Activated T-cell treated with anti-CD3 and anti-CD28 coated beads for 48 hours (primary cell): ENCODE data around the gene HLA-DMA.

ENCODE experiments used
- DNase-seq: peaks from one replicate; pipeline ENCODE4 v3.0.0-alpha.2; 2020; ENCODE audit warnings: low read depth

Gene HLA-DMA

DNA sequence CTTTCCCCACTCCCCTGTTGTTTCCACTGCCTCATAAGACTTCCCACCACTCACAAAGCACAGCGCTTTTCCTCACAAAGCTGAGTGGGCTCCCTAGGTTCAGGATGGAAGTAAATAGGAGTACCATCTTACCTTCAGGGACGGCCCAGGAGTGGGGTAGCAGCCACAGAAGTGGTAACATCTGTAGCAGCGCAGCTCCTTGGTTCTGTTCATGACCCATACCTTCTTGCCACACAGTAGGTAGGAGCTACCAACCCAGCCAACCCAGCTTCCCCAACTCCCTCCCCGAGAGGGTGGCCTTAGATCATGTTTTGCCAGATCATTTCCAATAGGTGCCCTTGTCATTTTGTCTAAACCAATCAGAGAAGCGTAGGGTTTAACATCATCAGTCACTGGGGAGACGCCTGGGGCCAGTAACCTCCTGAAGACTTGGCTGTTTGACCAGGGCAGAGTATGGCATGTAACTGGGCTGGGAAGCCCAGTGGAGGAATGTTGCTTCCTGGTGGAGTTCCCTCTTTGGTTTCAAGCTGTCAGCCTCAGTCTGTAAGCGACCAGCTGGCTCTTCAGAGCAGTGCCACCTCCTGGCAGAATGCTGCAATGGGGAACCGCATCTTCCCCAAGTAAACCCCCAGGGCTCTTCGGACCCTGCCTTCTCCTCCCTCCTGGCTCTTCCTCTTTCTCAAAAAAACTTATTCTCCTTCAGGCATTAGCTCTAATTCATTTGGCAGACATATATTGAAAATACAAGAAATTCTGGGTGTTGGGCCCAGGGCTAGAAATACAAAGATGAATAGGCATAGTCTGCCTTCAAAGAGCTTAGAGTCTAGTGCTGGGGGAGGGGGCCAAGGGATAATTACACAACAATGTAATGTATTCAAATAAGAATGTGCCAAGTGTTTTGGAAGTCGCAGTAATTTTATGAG, at the start of gene HLA-DMA:
Gene HLA-DMA, minus strand, starts transcription at position 281 of the 923 bp plus-strand sequence. Its CDS starts 61 bp downstream, at position 220.
- DNase-seq, result peak; percentile 56

DNA sequence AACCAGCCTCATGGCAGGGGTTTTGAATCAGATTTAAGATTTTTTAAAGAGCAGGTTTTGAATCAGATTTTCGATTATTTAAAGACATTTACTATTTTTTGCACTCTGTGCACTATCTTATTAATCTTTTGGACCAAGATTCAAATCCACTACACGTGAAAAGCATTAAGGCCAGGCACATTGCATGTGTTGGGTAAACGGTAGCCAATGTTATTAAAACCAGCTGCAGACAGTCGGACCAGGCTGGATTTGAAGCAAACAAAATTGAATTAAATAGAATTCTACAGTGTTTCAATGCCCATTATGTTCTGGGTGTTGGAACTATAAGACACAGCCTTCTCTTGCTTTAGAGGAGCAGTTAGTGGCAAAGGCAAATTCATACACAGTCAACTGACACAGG, 48.8 kb upstream of the HLA-DMA start:
- DNase-seq, result no peak

GRCh38 chr6:33000055-33000454, 47.2 kb upstream of the HLA-DMA start:
- no peak for DNase-seq

GRCh38 chr6:32995448-32995847, 42.6 kb upstream of the HLA-DMA start:
- no peak for DNase-seq

GRCh38 chr6:32993363-32993973, 40.6 kb upstream of the HLA-DMA start:
- no peak for DNase-seq

- DNase-seq, result no peak
These were observed 39.1 kb upstream of the HLA-DMA start for GRCh38 chr6:32991972-32992371.

- DNase-seq, result no peak
These were observed 36.5 kb upstream of the HLA-DMA start for GRCh38 chr6:32989368-32989767.

DNA sequence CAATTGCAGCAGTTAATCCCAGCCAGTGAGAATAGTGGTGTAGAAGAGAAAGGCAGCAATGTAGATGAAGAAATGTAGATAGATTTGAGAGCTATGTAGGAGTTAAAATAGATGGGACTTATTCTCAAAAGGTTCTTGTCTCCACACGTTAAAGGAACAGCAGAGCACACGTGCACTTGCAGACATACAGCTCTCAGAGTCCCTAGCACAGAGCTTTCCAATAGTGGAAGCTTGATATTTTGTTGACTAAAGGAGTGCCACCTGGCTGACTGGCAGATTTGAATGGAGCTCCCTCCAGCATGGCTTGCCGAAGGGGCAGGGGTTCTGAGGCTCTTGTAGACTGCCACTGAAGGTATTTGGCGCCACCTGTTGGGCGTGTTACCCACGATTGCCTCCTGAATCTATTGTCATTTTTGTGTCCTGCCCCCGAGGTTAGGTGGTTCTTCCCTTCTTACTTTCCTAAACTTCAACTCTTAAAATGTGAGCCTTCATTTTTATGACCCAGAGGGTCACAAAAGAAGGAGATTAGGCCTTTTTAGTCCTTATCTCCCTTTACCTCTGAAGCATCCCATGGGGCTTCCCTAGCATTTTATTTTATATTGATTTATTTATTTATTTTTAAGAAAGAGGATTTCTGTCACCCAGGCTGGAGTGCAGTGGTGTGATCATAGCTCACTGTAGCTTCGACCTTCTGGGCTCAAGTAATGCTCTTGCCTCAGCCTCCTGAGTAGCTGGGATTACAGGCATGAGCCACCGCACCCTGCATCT, 31.9 kb upstream of the HLA-DMA start:
- peak; percentile 80 for DNase-seq

- DNase-seq, result no peak
These were observed 31.2 kb upstream of the HLA-DMA start for GRCh38 chr6:32983964-32984621.

GRCh38 chr6:32983493-32983848, 30.6 kb upstream of the HLA-DMA start:
- DNase-seq, result no peak

DNA sequence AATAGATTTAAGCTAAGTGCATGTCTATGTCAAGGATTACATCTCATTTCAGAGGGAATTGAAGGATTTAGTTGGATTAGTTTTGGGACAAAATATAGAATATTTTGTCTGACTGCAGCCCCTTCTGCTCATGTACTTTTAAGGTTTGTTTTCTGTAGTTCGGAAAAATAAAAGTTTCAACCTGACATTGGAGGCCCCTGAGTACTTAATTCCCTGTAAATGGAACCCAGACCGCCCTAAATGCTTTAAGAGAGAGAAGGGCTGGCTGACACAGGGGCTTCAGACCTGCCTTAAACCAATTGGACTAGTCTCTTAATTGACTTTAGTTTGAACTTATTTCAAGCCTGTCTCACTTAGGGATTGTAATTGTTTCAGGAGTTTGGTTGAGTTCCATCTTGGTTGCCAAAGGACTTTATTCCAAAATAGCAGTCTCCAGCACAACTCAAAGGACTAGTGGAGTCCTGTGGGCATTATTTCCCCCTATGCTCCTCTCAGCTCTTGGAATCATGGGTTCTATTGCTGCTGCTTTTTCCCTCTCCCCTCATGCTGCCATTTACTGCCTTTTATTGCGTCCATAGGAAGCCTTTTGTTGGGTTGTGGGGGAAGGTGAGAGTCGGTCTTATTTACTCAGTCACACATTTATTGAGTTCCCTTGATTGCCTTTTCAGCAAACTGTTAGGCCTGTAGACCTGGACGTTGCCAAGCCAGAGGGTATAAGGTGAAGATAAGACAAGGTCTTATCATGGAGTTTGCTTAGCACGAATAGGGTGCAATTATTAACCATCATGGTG, 30.0 kb upstream of the HLA-DMA start:
- no peak for DNase-seq

DNA sequence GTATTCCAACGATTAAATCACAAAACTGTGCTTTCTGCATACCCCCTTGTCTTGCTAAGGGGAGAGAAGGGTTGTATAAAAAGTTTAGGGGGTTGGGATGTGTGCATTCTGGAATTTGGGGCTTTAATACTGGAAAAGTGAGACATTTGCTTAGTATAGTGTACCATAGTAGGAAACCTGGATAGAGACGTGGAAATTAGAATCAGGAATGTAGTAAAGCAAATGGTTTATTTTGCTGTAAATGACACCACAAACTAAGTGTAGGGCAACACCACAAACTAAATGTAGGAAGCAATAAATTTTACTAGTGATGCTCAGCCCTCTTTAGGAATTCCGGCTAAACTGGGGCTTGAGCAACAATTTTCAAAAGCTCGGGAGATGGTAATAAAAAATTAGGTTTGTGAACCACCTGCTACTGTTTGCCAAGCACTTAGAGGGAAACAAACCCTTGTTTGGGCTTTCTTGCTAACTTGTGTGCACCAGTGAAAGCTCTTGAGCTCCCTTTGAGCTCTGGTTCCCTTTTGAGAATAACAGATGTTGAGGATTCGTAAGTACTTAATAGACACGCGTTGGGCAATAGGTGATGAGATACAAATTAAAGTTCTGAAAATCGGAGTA, 29.3 kb upstream of the HLA-DMA start:
- no peak for DNase-seq

DNA sequence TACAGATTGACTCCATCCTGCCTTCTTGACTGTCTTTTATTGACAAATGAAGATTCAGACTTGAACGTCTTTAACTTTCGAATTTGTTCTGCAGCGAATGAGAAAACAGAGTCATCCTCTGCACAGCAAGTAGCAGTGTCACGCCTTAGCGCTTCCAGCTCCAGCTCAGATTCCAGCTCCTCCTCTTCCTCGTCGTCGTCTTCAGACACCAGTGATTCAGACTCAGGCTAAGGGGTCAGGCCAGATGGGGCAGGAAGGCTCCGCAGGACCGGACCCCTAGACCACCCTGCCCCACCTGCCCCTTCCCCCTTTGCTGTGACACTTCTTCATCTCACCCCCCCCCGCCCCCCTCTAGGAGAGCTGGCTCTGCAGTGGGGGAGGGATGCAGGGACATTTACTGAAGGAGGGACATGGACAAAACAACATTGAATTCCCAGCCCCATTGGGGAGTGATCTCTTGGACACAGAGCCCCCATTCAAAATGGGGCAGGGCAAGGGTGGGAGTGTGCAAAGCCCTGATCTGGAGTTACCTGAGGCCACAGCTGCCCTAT, 27.7 kb upstream of the HLA-DMA start:
- DNase-seq, result no peak

- no peak for DNase-seq
These were observed 27.0 kb upstream of the HLA-DMA start for GRCh38 chr6:32979720-32980487.

DNA sequence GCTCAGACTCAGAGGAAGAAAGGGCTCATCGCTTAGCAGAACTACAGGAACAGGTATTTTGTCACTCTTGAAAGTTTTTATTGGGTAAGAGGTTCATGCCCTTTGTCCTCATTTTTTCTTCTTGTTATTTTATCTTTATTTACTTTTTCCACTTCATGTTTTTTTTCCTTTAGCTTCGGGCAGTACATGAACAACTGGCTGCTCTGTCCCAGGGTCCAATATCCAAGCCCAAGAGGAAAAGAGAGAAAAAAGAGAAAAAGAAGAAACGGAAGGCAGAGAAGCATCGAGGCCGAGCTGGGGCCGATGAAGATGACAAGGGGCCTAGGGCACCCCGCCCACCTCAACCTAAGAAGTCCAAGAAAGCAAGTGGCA, 25.0 kb upstream of the HLA-DMA start:
- no peak for DNase-seq

- DNase-seq, result no peak
These were observed 24.5 kb upstream of the HLA-DMA start for GRCh38 chr6:32977272-32977952.

GRCh38 chr6:32976334-32977069, 23.6 kb upstream of the HLA-DMA start:
- DNase-seq, result no peak

GRCh38 chr6:32975886-32976285, 23.0 kb upstream of the HLA-DMA start:
- no peak for DNase-seq
